ENCODE data around the gene ARHGEF7. TPM values are rescaled to one million over a fixed set of nuclear protein-coding genes. Genes with fewer than 3 reads are reported as not detected.

ARHGEF7 gene
- total RNA-seq, 4 donors from 2014 or later = 11.5 to 57.2 (median 36.5) TPM

GRCh38 chr13:111153279-111153976 is 38.3 kb downstream of the ARHGEF7 start:
- no peaks in the 10 kb centered on the region for H3K27me3 ChIP-seq
- no peaks in the 10 kb centered on the region for H3K36me3 ChIP-seq
- peak overlapping the region; percentile 65 to 100 (median 92) for H3K4me3 ChIP-seq
- H3K4me1 ChIP-seq = peaks cover 15 to 55% (median 20%) of the 10 kb centered on the region in 3 donors
- 0 to 1% methylated on average over 22 to 40 of the region's 84 CpGs for WGBS, 2 donors
- peak; percentile 49 for DNase-seq
- H3K9me3 ChIP-seq = no peaks in the 10 kb centered on the region
- intact Hi-C loops (cut with DNase I) = no loop called here
- TF ChIP-seq, protein P1, sequence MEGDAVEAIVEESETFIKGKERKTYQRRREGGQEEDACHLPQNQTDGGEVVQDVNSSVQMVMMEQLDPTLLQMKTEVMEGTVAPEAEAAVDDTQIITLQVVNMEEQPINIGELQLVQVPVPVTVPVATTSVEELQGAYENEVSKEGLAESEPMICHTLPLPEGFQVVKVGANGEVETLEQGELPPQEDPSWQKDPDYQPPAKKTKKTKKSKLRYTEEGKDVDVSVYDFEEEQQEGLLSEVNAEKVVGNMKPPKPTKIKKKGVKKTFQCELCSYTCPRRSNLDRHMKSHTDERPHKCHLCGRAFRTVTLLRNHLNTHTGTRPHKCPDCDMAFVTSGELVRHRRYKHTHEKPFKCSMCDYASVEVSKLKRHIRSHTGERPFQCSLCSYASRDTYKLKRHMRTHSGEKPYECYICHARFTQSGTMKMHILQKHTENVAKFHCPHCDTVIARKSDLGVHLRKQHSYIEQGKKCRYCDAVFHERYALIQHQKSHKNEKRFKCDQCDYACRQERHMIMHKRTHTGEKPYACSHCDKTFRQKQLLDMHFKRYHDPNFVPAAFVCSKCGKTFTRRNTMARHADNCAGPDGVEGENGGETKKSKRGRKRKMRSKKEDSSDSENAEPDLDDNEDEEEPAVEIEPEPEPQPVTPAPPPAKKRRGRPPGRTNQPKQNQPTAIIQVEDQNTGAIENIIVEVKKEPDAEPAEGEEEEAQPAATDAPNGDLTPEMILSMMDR (IDR thresholded peaks at IDR 0.05) = peak in 3 of 6 experiments; percentile 4 to 27 (median 14)
- TF ChIP-seq POLR2A (IDR thresholded peaks at IDR 0.05) = peak in 3 of 4 donors; percentile 72 to 93 (median 89)
- peak overlapping the region; percentile 94 to 99 (median 98) for H3K27ac ChIP-seq

DNA sequence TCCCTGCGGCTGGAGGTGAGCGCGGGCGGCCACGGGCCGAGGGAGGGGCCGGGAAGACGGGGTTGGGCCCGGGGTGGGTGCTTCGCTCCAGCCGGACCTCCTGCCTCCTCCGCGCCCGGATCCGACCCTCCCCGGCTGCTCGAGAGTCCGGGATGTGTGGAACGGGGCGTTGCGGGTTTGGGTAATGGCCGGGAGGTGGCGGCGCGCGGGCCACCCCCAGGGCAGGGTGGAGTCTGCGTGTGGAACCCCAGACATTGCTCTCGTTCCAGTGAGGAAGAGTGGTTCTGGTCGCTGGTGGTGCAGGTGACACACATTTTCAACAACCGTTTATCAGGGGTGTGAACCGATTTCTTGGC is 38.8 kb downstream of the ARHGEF7 start:
- no peak for DNase-seq
- no peak for TF ChIP-seq POLR2A (IDR thresholded peaks at IDR 0.05)
- TF ChIP-seq, protein P1 (IDR thresholded peaks at IDR 0.05) = peak in 3 of 6 experiments; percentile 7 to 27 (median 22)
- Histone ChIP-seq H3K9me3 (no peaks in the 10 kb centered on the region), H3K4me3 (peak overlapping the region; percentile 65 to 100 (median 92)), H3K27ac (peak overlapping the region; percentile 94 to 99 (median 98)), H3K4me1 (peaks cover 15 to 56% (median 22%) of the 10 kb centered on the region in 3 donors), H3K36me3 (peaks cover 0 to 1% (median 0%) of the 10 kb centered on the region in 3 donors), H3K27me3 (no peaks in the 10 kb centered on the region)
- 0% methylated on average over 1 to 7 of the region's 31 CpGs for WGBS, 2 donors
- intact Hi-C loops (cut with DNase I) = no loop called here

DNA sequence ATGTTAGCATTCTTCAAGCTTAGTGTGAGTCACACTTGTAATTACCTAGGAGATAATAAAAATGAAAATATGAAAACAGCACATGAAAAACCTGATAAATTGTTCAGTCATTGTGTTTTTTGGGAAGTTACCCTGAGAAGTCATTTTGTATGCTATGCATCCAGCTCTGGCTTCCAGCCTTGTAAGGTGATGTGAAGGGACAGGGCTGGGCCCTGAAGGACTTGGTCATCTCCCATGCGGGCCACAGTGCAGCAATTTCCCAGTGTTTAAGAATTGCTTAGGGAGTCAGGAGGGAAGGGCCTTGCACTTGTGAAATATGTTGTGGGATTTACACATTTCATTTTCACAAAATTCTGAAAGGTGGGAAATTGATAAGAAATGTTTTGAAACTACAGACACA is 41.3 kb downstream of the ARHGEF7 start:
- H3K27me3 ChIP-seq = no peaks in the 10 kb centered on the region
- TF ChIP-seq POLR2A (IDR thresholded peaks at IDR 0.05) = no peak
- TF ChIP-seq, protein P1 (IDR thresholded peaks at IDR 0.05) = no peak
- 55% methylated on average over 1 of the region's 1 CpG; no CpG with 5 or more reads in 1 of the 2 donors for WGBS, 2 donors
- DNase-seq = no peak
- H3K4me3 ChIP-seq = no peak overlapping the region
- peaks cover 15 to 56% (median 22%) of the 10 kb centered on the region in 3 donors for H3K4me1 ChIP-seq
- intact Hi-C loops (cut with DNase I) = no loop called here
- no peaks in the 10 kb centered on the region for H3K9me3 ChIP-seq
- peaks cover 0 to 22% (median 0%) of the 10 kb centered on the region in 3 donors for H3K36me3 ChIP-seq
- H3K27ac ChIP-seq = peak overlapping the region in 1 of 4 donors; percentile 5

DNA sequence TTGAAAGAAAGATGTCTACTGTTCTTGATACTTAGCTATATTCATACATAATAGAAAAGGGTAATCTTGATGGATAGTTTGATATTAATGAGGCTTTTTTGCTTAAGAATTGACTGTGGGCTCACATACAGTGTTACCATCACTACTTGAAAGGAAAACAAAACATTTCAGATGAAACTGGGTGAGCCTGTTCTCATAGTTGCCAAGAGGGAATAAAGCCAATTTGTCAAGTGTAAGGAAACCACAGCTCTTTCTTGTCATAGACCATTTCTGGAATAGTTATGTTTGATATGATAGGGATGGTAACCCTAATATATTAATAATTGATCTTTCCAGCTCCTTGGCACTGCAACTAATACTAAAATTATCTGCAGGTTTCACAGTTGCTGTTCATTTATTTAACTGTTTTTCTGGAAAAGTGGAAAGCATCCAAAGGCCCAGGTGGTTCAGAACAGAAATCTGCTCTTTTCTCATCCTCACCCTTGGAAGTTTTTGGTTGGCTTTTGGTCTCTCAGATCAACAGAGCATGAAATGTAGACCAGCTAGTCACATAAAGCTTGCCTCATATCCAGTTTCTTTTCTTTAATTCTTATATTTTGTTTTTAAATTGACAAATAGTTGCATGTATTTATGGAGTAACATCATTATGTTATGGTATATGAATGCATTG is 43.2 kb downstream of the ARHGEF7 start:
- no peak for DNase-seq
- H3K27ac ChIP-seq = peak overlapping the region in 1 of 4 donors; percentile 35

More for the DNA sequence above, 43.2 kb downstream of the ARHGEF7 start:
- TF ChIP-seq, protein P1 (IDR thresholded peaks at IDR 0.05) = no peak
- TF ChIP-seq POLR2A (IDR thresholded peaks at IDR 0.05) = no peak
- Histone ChIP-seq H3K9me3 (no peaks in the 10 kb centered on the region), H3K4me1 (peaks cover 6 to 45% (median 15%) of the 10 kb centered on the region in 3 donors), H3K4me3 (no peak overlapping the region), H3K36me3 (peaks cover 0 to 31% (median 0%) of the 10 kb centered on the region in 3 donors), H3K27me3 (no peaks in the 10 kb centered on the region)
- intact Hi-C loops (cut with DNase I) = no loop called here
